Cardiac muscle cell (in vitro differentiated cells and primary cell): ENCODE measurements around the gene GRID1. TPM values are rescaled to one million over a fixed set of nuclear protein-coding genes. Genes with fewer than 3 reads are reported as not detected.

Experiments used
- DNase-seq, 2 donors: peaks; one replicate each; pipeline versions ENCODE4 v3.0.0 to v3.0.0-alpha.2; 2010 to 2017; ENCODE audit warnings: low read depth in 1 of 2, low spot score in 1 of 2
- H3K27ac ChIP-seq: fragments of 200-600 bp; sonication (generic); 2 replicates; pipeline ENCODE4 v1.5.1; 2016
- H3K27me3 ChIP-seq: fragments of 200-600 bp; sonication (generic); 2 replicates; pipeline ENCODE4 v1.6.0; 2016; ENCODE audit warnings: control low read depth
- H3K36me3 ChIP-seq: fragments of 200-600 bp; sonication (generic); 2 replicates; pipeline ENCODE4 v1.5.1; 2016; ENCODE audit warnings: control low read depth
- H3K4me1 ChIP-seq: fragments of 200-600 bp; sonication (generic); 2 replicates; pipeline ENCODE4 v1.8.1; 2017; ENCODE audit warnings: low read depth, mild to moderate bottlenecking, mixed run types
- H3K4me3 ChIP-seq: fragments of 200-600 bp; sonication (generic); 2 replicates; pipeline ENCODE4 v1.5.1; 2016; ENCODE audit warnings: mild to moderate bottlenecking
- H3K9me3 ChIP-seq: fragments of 200-600 bp; sonication (generic); 2 replicates; pipeline ENCODE4 v1.5.1; 2017; ENCODE audit warnings: low read depth, mild to moderate bottlenecking, control low read depth
- CTCF ChIP-seq: IDR thresholded peaks from 2 replicates; pipeline ENCODE4 v1.5.1; 2012; ENCODE audit warnings: low read depth, mild to moderate bottlenecking, low read length
- polyA plus RNA-seq: library from polyadenylated mRNA; unstranded; fragments of >200 nt; fragmentation: Nextera tagmentation; extraction: Ambion mirVana; gene quantifications from 2 replicates; pipeline ENCODE4 v1.2.1, GENCODE V29; 2016
- total RNA-seq: library from RNA; depleted of rRNA; stranded (reverse); fragments of >200 nt; gene quantifications from 2 replicates; pipeline ENCODE4 v1.2.3, GENCODE V29; 2016

Gene GRID1
- total and polyA plus RNA-seq, 2 experiments from 2014 or later: 1.5 to 1.6 TPM

- no peak for TF ChIP-seq CTCF
- Histone ChIP-seq H3K4me3 (no peak overlapping the region), H3K36me3 (no peaks in the 10 kb centered on the region), H3K27me3 (no peaks in the 10 kb centered on the region), H3K9me3 (no peaks in the 10 kb centered on the region), H3K4me1 (no peaks in the 10 kb centered on the region), H3K27ac (no peak overlapping the region)
- DNase-seq: no peak
Observed at GRCh38 chr10:86153751-86154150, 212.8 kb downstream of the GRID1 start.

GRCh38 chr10:86152911-86153310, 213.7 kb downstream of the GRID1 start:
- Histone ChIP-seq H3K27ac (no peak overlapping the region), H3K9me3 (no peaks in the 10 kb centered on the region), H3K27me3 (no peaks in the 10 kb centered on the region), H3K36me3 (no peaks in the 10 kb centered on the region), H3K4me3 (no peak overlapping the region), H3K4me1 (no peaks in the 10 kb centered on the region)
- TF ChIP-seq CTCF: no peak
- no peak for DNase-seq

GRCh38 chr10:86152354-86152753, 214.2 kb downstream of the GRID1 start:
- no peak for DNase-seq
- Histone ChIP-seq H3K4me3 (no peak overlapping the region), H3K27me3 (no peaks in the 10 kb centered on the region), H3K36me3 (no peaks in the 10 kb centered on the region), H3K9me3 (no peaks in the 10 kb centered on the region), H3K4me1 (no peaks in the 10 kb centered on the region), H3K27ac (no peak overlapping the region)
- no peak for TF ChIP-seq CTCF

- H3K9me3 ChIP-seq: no peaks in the 10 kb centered on the region
- DNase-seq: no peak
- H3K4me1 ChIP-seq: no peaks in the 10 kb centered on the region
- TF ChIP-seq CTCF: no peak
- H3K27ac ChIP-seq: no peak overlapping the region
- H3K27me3 ChIP-seq: no peaks in the 10 kb centered on the region
- no peak overlapping the region for H3K4me3 ChIP-seq
- no peaks in the 10 kb centered on the region for H3K36me3 ChIP-seq
Observed at GRCh38 chr10:86151613-86152012, 215.0 kb downstream of the GRID1 start.

GRCh38 chr10:86149257-86149656, 217.3 kb downstream of the GRID1 start:
- no peaks in the 10 kb centered on the region for H3K36me3 ChIP-seq
- TF ChIP-seq CTCF: no peak
- H3K9me3 ChIP-seq: no peaks in the 10 kb centered on the region
- H3K4me3 ChIP-seq: no peak overlapping the region
- no peaks in the 10 kb centered on the region for H3K4me1 ChIP-seq
- no peak for DNase-seq
- no peak overlapping the region for H3K27ac ChIP-seq
- H3K27me3 ChIP-seq: no peaks in the 10 kb centered on the region

- Histone ChIP-seq H3K27ac (no peak overlapping the region), H3K9me3 (no peaks in the 10 kb centered on the region), H3K4me1 (no peaks in the 10 kb centered on the region), H3K4me3 (no peak overlapping the region), H3K36me3 (no peaks in the 10 kb centered on the region), H3K27me3 (no peaks in the 10 kb centered on the region)
- TF ChIP-seq CTCF: no peak
- DNase-seq: no peak
Observed at GRCh38 chr10:86148117-86148516, 218.5 kb downstream of the GRID1 start.
